Measurements from ENCODE around the gene KHK. TPM values are rescaled to one million over a fixed set of nuclear protein-coding genes. Genes with fewer than 3 reads are reported as not detected.

Gene KHK
- total RNA-seq, result 10 to 100 TPM in 1 of 3 donors, 1 to 10 TPM in 2; 6.3 to 14.7 (median 8.1) TPM
- long read RNA-seq, donor 1, transcript KHK-202 (8 exons, 2,411 nt), result major isoform, 24 of 35 reads
- long read RNA-seq, donor 1, partial matches to known transcripts, result 2 of 35 reads
- long read RNA-seq, donor 1, other reads (novel, unspliced or antisense), result 7 of 35 reads
- long read RNA-seq, donor 2, transcript KHK-202 (8 exons, 2,411 nt), result major isoform, 9 of 12 reads
- long read RNA-seq, donor 2, partial matches to known transcripts, result 0 of 12 reads
- long read RNA-seq, donor 2, other reads (novel, unspliced or antisense), result 3 of 12 reads

DNA sequence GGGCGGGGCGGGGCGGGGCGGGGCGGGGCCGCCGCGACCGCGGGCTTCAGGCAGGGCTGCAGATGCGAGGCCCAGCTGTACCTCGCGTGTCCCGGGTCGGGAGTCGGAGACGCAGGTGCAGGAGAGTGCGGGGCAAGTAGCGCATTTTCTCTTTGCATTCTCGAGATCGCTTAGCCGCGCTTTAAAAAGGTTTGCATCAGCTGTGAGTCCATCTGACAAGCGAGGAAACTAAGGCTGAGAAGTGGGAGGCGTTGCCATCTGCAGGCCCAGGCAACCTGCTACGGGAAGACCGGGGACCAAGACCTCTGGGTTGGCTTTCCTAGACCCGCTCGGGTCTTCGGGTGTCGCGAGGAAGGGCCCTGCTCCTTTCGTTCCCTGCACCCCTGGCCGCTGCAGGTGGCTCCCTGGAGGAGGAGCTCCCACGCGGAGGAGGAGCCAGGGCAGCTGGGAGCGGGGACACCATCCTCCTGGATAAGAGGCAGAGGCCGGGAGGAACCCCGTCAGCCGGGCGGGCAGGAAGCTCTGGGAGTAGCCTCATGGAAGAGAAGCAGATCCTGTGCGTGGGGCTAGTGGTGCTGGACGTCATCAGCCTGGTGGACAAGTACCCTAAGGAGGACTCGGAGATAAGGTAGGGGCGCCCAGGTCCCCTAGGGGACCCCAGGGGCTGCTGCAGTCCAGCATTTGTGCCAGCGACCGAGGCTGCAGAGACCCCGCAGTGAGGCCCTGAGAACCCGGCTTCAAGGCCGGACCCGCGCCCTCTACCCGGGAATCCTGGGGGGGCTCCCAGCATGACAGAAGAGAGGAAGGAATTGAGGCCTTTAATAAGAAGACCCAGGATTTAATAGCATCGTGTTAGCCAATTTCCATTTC lies at the start of gene KHK:
TSS of gene KHK (plus strand) at position 49 of the 870 bp plus-strand sequence. CDS start at position 537, 488 bp downstream.
- ATAC-seq (peak; percentile 51), DNase-seq (peak; percentile 67 to 85 (median 85))
- Histone ChIP-seq H3K4me1 (ENCODE audit: low read depth) (peaks cover 22% of the 10 kb centered on the region), H3K9me3 (no peaks in the 10 kb centered on the region), H3K4me3 (peak within 1 kb of the TSS; percentile 28), H3K36me3 (ENCODE audit: low read depth) (no peaks in the 10 kb centered on the region)
- TF ChIP-seq, protein P1, sequence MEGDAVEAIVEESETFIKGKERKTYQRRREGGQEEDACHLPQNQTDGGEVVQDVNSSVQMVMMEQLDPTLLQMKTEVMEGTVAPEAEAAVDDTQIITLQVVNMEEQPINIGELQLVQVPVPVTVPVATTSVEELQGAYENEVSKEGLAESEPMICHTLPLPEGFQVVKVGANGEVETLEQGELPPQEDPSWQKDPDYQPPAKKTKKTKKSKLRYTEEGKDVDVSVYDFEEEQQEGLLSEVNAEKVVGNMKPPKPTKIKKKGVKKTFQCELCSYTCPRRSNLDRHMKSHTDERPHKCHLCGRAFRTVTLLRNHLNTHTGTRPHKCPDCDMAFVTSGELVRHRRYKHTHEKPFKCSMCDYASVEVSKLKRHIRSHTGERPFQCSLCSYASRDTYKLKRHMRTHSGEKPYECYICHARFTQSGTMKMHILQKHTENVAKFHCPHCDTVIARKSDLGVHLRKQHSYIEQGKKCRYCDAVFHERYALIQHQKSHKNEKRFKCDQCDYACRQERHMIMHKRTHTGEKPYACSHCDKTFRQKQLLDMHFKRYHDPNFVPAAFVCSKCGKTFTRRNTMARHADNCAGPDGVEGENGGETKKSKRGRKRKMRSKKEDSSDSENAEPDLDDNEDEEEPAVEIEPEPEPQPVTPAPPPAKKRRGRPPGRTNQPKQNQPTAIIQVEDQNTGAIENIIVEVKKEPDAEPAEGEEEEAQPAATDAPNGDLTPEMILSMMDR (IDR thresholded peaks at IDR 0.05), result no peak
- intact Hi-C loops (cut with DNase I, micrococcal nuclease), result loop anchor here in 1 of 2 donors (10.0 kb wide), 2 partner anchors 52 to 122 kb away; partner anchors contain the start of gene TMEM214

- Histone ChIP-seq H3K4me1 (ENCODE audit: low read depth) (peaks cover 26% of the 10 kb centered on the region), H3K9me3 (no peaks in the 10 kb centered on the region), H3K4me3 (no peak overlapping the region), H3K36me3 (ENCODE audit: low read depth) (peaks cover 20% of the 10 kb centered on the region)
- no peak for DNase-seq
- ATAC-seq, result no peak
- TF ChIP-seq, protein P1 (IDR thresholded peaks at IDR 0.05), result no peak
- intact Hi-C loops (cut with DNase I, micrococcal nuclease), result loop anchor here in 1 of 2 donors (10.0 kb wide), 1 partner anchor 47 kb away; the partner anchor contains the start of gene KHK
These were observed 48.6 kb upstream of the KHK start for GRCh38 chr2:27038012-27038411.

GRCh38 chr2:27038631-27039339 lies 47.8 kb upstream of the KHK start:
- TF ChIP-seq, protein P1 (IDR thresholded peaks at IDR 0.05), result no peak
- DNase-seq (no peak), ATAC-seq (no peak)
- intact Hi-C loops (cut with DNase I, micrococcal nuclease), result loop anchor here in 1 of 2 donors (10.0 kb wide), 1 partner anchor 46 kb away; the partner anchor contains the start of gene KHK
- H3K4me3 ChIP-seq, result no peak overlapping the region
- peaks cover 30% of the 10 kb centered on the region for H3K4me1 ChIP-seq (ENCODE audit: low read depth)
- H3K9me3 ChIP-seq, result no peaks in the 10 kb centered on the region
- peaks cover 20% of the 10 kb centered on the region for H3K36me3 ChIP-seq (ENCODE audit: low read depth)

DNA sequence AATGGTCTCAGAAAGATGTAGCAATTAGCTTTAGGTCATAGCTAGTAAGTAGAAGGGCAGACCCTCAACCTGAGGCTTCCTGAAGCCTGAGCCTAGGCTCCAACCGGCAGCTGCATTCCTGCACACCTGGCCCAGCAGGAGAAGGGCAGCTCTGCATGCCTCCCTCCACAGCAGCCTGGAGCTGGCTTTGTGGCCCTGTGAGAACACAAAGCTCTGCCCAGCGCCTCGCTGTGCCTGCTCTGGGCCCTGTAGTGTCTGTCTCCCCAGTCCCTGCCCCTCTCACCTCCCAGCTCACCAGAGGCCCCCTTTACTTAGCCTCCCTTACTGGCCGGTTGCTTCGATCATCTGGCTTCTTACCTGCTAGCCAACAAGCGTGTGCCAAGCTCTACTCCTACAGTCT lies 47.1 kb upstream of the KHK start:
- Histone ChIP-seq H3K9me3 (no peaks in the 10 kb centered on the region), H3K4me3 (no peak overlapping the region), H3K4me1 (ENCODE audit: low read depth) (peaks cover 24% of the 10 kb centered on the region), H3K36me3 (ENCODE audit: low read depth) (peaks cover 20% of the 10 kb centered on the region)
- no peak for ATAC-seq
- DNase-seq, result no peak
- intact Hi-C loops (cut with DNase I, micrococcal nuclease), result loop anchor here in 1 of 2 donors (10.0 kb wide), 1 partner anchor 45 kb away; the partner anchor contains the start of gene KHK
- TF ChIP-seq, protein P1 (IDR thresholded peaks at IDR 0.05), result no peak

DNA sequence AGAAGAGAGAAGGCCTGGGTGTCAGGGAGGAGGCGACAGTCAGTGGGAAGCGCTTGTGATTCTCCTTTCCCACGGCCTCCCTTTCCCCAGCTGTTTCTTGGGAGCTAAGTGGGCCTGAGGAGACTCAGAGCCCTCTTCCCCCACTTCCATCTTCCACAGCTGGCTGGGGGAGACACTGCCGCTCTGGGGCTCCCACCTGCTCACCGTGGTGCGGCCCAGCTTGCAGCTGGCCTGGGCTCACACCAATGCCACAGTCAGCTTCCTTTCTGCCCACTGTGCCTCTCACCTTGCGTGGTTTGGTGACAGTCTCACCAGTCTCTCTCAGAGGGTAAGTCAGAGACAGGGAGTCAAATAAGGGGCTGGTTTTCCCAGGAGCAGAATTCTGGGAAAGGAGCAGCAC lies 46.7 kb upstream of the KHK start:
- TF ChIP-seq, protein P1 (IDR thresholded peaks at IDR 0.05), result no peak
- DNase-seq, result no peak
- ATAC-seq, result no peak
- Histone ChIP-seq H3K4me1 (ENCODE audit: low read depth) (peaks cover 19% of the 10 kb centered on the region), H3K36me3 (ENCODE audit: low read depth) (peaks cover 20% of the 10 kb centered on the region), H3K9me3 (no peaks in the 10 kb centered on the region), H3K4me3 (no peak overlapping the region)
- intact Hi-C loops (cut with DNase I, micrococcal nuclease), result loop anchor here in 1 of 2 donors (10.0 kb wide), 1 partner anchor 45 kb away; the partner anchor contains the start of gene KHK
